HEK293 (cell line): Measurements from ENCODE around the gene PKNOX2.

Experiments
- CTCF ChIA-PET: fragments of 350-600 bp; formaldehyde crosslinking; extraction: SDS; loops from one replicate; lab custom pipeline; 2021; ENCODE audit warnings: antibody characterized with exemption; lab: Yijun Ruan, JAX
- POLR2A ChIA-PET: fragments of 300-600 bp; formaldehyde crosslinking; extraction: SDS; loops from one replicate; lab custom pipeline; 2020; ENCODE audit warnings: antibody characterized with exemption, inconsistent platforms; lab: Yijun Ruan, JAX
- H3K27ac ChIP-seq: fragments of 200-500 bp; sonication (Bioruptor generic); 2 replicates; pipeline ENCODE4 v1.5.1; 2014; ENCODE audit warnings: low read depth, low read length, control low read depth, inconsistent platforms; ENCODE audit errors: extremely low read depth
- H3K36me3 ChIP-seq, 2 experiments: fragments of 200-500 bp in 1 of 2; sonication (Bioruptor generic) in 1 of 2; 1 replicate in 1 of 2; 2 replicates in 1 of 2; pipeline ENCODE4 v1.5.1; 2014 to 2017; ENCODE audit warnings: inconsistent platforms in 2 of 2, low read length in 2 of 2; ENCODE audit not compliant: control insufficient read depth in 2 of 2, insufficient read depth in 1 of 2
- H3K4me1 ChIP-seq: fragments of 200-500 bp; sonication (Bioruptor generic); 2 replicates; pipeline ENCODE4 v1.5.1; 2014; ENCODE audit warnings: mild to moderate bottlenecking, low read length, inconsistent platforms; ENCODE audit not compliant: control insufficient read depth, insufficient read depth
- H3K4me3 ChIP-seq: 2 replicates; pipeline ENCODE4 v1.5.1; 2011; ENCODE audit warnings: low read depth, mild to moderate bottlenecking, control low read depth, low read length, moderate library complexity
- H3K9me3 ChIP-seq: fragments of 200-500 bp; sonication (Bioruptor generic); 2 replicates; pipeline ENCODE4 v1.5.1; 2014; ENCODE audit warnings: low read depth, low read length, inconsistent platforms; ENCODE audit not compliant: control insufficient read depth, insufficient read depth
- ATF2 ChIP-seq: fragments of 450-650 bp; formaldehyde crosslinking; IDR thresholded peaks from 2 replicates; pipeline ENCODE4 v1.5.1; 2016; ENCODE audit warnings: missing biosample characterization, missing genetic modification characterization, low read depth
- BCL11A ChIP-seq: fragments of 450-650 bp; formaldehyde crosslinking; IDR thresholded peaks from 2 replicates; pipeline ENCODE4 v1.5.1; 2016; ENCODE audit warnings: low read depth, missing biosample characterization, missing genetic modification characterization
- KLF1 ChIP-seq: fragments of 450-650 bp; formaldehyde crosslinking; IDR thresholded peaks from 2 replicates; pipeline ENCODE4 v1.5.1; 2016; ENCODE audit warnings: missing biosample characterization, missing genetic modification characterization
- OSR2 ChIP-seq: fragments of 450-650 bp; formaldehyde crosslinking; IDR thresholded peaks from 2 replicates; pipeline ENCODE4 v1.5.1; 2016; ENCODE audit warnings: missing biosample characterization, missing genetic modification characterization
- REST ChIP-seq: fragments of 450-650 bp; formaldehyde crosslinking; IDR thresholded peaks from 2 replicates; pipeline ENCODE4 v1.5.1; 2016; ENCODE audit warnings: missing biosample characterization, missing genetic modification characterization
- SALL2 ChIP-seq: fragments of 450-650 bp; formaldehyde crosslinking; IDR thresholded peaks from 2 replicates; pipeline ENCODE4 v1.5.0; 2017; ENCODE audit warnings: missing biosample characterization, mild to moderate bottlenecking, missing genetic modification characterization, borderline replicate concordance
- SCRT1 ChIP-seq: fragments of 450-650 bp; formaldehyde crosslinking; IDR thresholded peaks from 2 replicates; pipeline ENCODE4 v1.5.1; 2016; ENCODE audit warnings: missing biosample characterization, missing genetic modification characterization, borderline replicate concordance
- YY1 ChIP-seq: fragments of 450-650 bp; formaldehyde crosslinking; IDR thresholded peaks from 2 replicates; pipeline ENCODE4 v1.5.1; 2018; ENCODE audit warnings: missing biosample characterization, missing genetic modification characterization
- ZBTB1 ChIP-seq: fragments of 450-650 bp; formaldehyde crosslinking; IDR thresholded peaks from 2 replicates; pipeline ENCODE4 v1.5.1; 2016; ENCODE audit warnings: missing biosample characterization, missing genetic modification characterization
- ZBTB48 ChIP-seq: fragments of 450-650 bp; formaldehyde crosslinking; IDR thresholded peaks from 2 replicates; pipeline ENCODE4 v1.5.1; 2016; ENCODE audit warnings: missing biosample characterization, missing genetic modification characterization
- ZFP37 ChIP-seq: fragments of 450-650 bp; formaldehyde crosslinking; IDR thresholded peaks from 2 replicates; pipeline ENCODE4 v1.5.1; 2016; ENCODE audit warnings: missing biosample characterization, missing genetic modification characterization
- ZNF10 ChIP-seq: fragments of 450-650 bp; formaldehyde crosslinking; IDR thresholded peaks from 2 replicates; pipeline ENCODE4 v1.5.1; 2017; ENCODE audit warnings: missing biosample characterization, missing genetic modification characterization
- ZNF112 ChIP-seq: fragments of 450-650 bp; formaldehyde crosslinking; IDR thresholded peaks from 2 replicates; pipeline ENCODE4 v1.5.0; 2017; ENCODE audit warnings: missing biosample characterization, missing genetic modification characterization
- ZNF138 ChIP-seq: fragments of 450-650 bp; formaldehyde crosslinking; IDR thresholded peaks from 2 replicates; pipeline ENCODE4 v1.5.1; 2016; ENCODE audit warnings: missing biosample characterization, missing genetic modification characterization, borderline replicate concordance
- ZNF18 ChIP-seq: fragments of 450-650 bp; formaldehyde crosslinking; IDR thresholded peaks from 2 replicates; pipeline ENCODE4 v1.5.1; 2016; ENCODE audit warnings: missing biosample characterization, missing genetic modification characterization
- ZNF23 ChIP-seq: fragments of 450-650 bp; formaldehyde crosslinking; IDR thresholded peaks from 2 replicates; pipeline ENCODE4 v1.5.1; 2016; ENCODE audit warnings: missing biosample characterization, missing genetic modification characterization, borderline replicate concordance
- ZNF24 ChIP-seq: fragments of 450-650 bp; formaldehyde crosslinking; IDR thresholded peaks from 2 replicates; pipeline ENCODE4 v1.5.1; 2016; ENCODE audit warnings: missing biosample characterization, missing genetic modification characterization
- ZNF266 ChIP-seq: fragments of 450-650 bp; formaldehyde crosslinking; IDR thresholded peaks from 2 replicates; pipeline ENCODE4 v1.5.1; 2016; ENCODE audit warnings: missing biosample characterization, missing genetic modification characterization, low read depth
- ZNF37A ChIP-seq: fragments of 450-650 bp; IDR thresholded peaks from 2 replicates; pipeline ENCODE4 v1.5.1; 2018; ENCODE audit warnings: missing biosample characterization, missing genetic modification characterization
- ZNF473 ChIP-seq: fragments of 450-650 bp; formaldehyde crosslinking; IDR thresholded peaks from 2 replicates; pipeline ENCODE4 v1.5.1; 2017; ENCODE audit warnings: missing biosample characterization, missing genetic modification characterization
- ZNF48 ChIP-seq: fragments of 450-650 bp; formaldehyde crosslinking; IDR thresholded peaks from 2 replicates; pipeline ENCODE4 v1.5.1; 2016; ENCODE audit warnings: missing biosample characterization, missing genetic modification characterization
- ZNF501 ChIP-seq: fragments of 450-650 bp; formaldehyde crosslinking; IDR thresholded peaks from 2 replicates; pipeline ENCODE4 v1.5.1; 2016; ENCODE audit warnings: missing biosample characterization, missing genetic modification characterization
- ZNF529 ChIP-seq: fragments of 450-650 bp; formaldehyde crosslinking; IDR thresholded peaks from 2 replicates; pipeline ENCODE4 v1.5.1; 2017; ENCODE audit warnings: missing genetic modification characterization, missing biosample characterization; ENCODE audit not compliant: insufficient replicate concordance
- ZNF580 ChIP-seq: fragments of 450-650 bp; formaldehyde crosslinking; IDR thresholded peaks from 2 replicates; pipeline ENCODE4 v1.5.1; 2016; ENCODE audit warnings: missing biosample characterization, missing genetic modification characterization
- ZNF76 ChIP-seq: fragments of 450-650 bp; formaldehyde crosslinking; IDR thresholded peaks from 2 replicates; pipeline ENCODE4; 2016; ENCODE audit warnings: low read depth, missing biosample characterization, missing genetic modification characterization, borderline replicate concordance
- ZNF791 ChIP-seq: fragments of 450-650 bp; formaldehyde crosslinking; IDR thresholded peaks from 2 replicates; pipeline ENCODE4 v1.5.1; 2016; ENCODE audit warnings: missing biosample characterization, missing genetic modification characterization
- ZNF830 ChIP-seq: fragments of 450-650 bp; IDR thresholded peaks from 2 replicates; pipeline ENCODE4 v1.5.0; 2018; ENCODE audit warnings: missing biosample characterization, missing genetic modification characterization, low read depth, mild to moderate bottlenecking, moderate library complexity
- ZSCAN16 ChIP-seq: fragments of 450-650 bp; formaldehyde crosslinking; IDR thresholded peaks from 2 replicates; pipeline ENCODE4 v1.5.1; 2016; ENCODE audit warnings: missing biosample characterization, missing genetic modification characterization

The PKNOX2 gene

GRCh38 chr11:125358254-125358840 is 193.8 kb downstream of the PKNOX2 start:
- Histone ChIP-seq H3K36me3 (no peaks in the 10 kb centered on the region), H3K4me3 (no peak overlapping the region), H3K27ac (no peak overlapping the region), H3K9me3 (no peaks in the 10 kb centered on the region), H3K4me1 (no peaks in the 10 kb centered on the region)
- TF ChIP-seq ZBTB1 (tag by site-specific recombination) (no peak), ZNF791 (no peak), ZNF138 (tag by site-specific recombination) (no peak), ZNF580 (tag by site-specific recombination) (no peak), REST (tag by site-specific recombination) (no peak), ZFP37 (tag by site-specific recombination) (no peak), ZNF529 (tag by site-specific recombination) (no peak), ZNF473 (tag by site-specific recombination) (no peak), ZBTB48 (no peak), BCL11A (tag by site-specific recombination) (no peak), ZNF23 (tag by site-specific recombination) (no peak), OSR2 (tag by site-specific recombination) (no peak), ZNF266 (tag by site-specific recombination) (no peak), ZNF76 (tag by site-specific recombination) (no peak), ZNF18 (tag by site-specific recombination) (no peak), SCRT1 (no peak), YY1 (tag by site-specific recombination) (no peak)
- ChIA-PET POLR2A (no interaction called here), CTCF (interaction anchor here (0.5 to 6.7 kb wide), 8 partner anchors 13 to 521 kb away, joined by 3 to 46 read pairs (median 3); no protein-coding TSS in a partner anchor)

GRCh38 chr11:125359130-125359529 is 194.6 kb downstream of the PKNOX2 start:
- Histone ChIP-seq H3K9me3 (no peaks in the 10 kb centered on the region), H3K4me3 (no peak overlapping the region), H3K4me1 (no peaks in the 10 kb centered on the region), H3K36me3 (no peaks in the 10 kb centered on the region), H3K27ac (no peak overlapping the region)
- no peak for TF ChIP-seq ZNF24 (tag by site-specific recombination)
- TF ChIP-seq ZNF10 (tag by site-specific recombination), result no peak
- TF ChIP-seq ZNF37A (tag by site-specific recombination), result no peak
- no peak for TF ChIP-seq KLF1 (tag by site-specific recombination)
- no peak for TF ChIP-seq SALL2
- no peak for TF ChIP-seq ZNF48 (tag by site-specific recombination)
- TF ChIP-seq ZNF501 (tag by site-specific recombination), result no peak
- TF ChIP-seq ZNF112 (tag by site-specific recombination), result no peak
- TF ChIP-seq ZNF473 (tag by site-specific recombination), result no peak
- no peak for TF ChIP-seq ATF2 (tag by site-specific recombination)
- no peak for TF ChIP-seq ZSCAN16 (tag by site-specific recombination)
- no peak for TF ChIP-seq ZNF830 (tag by site-specific recombination)
- ChIA-PET POLR2A (no interaction called here), CTCF (interaction anchor here (0.8 to 6.7 kb wide), 5 partner anchors 13 to 521 kb away, joined by 3 to 46 read pairs (median 3); no protein-coding TSS in a partner anchor)
